ENCODE results near the gene PIGU.

GRCh38 chr20:34675561-34675960, 1.3 kb downstream of the PIGU start:
- TF ChIP-seq RAD21 (IDR thresholded peaks at IDR 0.05; ENCODE audit: low read length): no peak
- TF ChIP-seq POLR2AphosphoS5 (IDR thresholded peaks at IDR 0.05; ENCODE audit: low read depth, low read length): no peak
- no peak for TF ChIP-seq CTCF (IDR thresholded peaks at IDR 0.05)
- TF ChIP-seq SMC3 (IDR thresholded peaks at IDR 0.05; ENCODE audit: low read depth, low read length): no peak
- TF ChIP-seq EP300 (IDR thresholded peaks at IDR 0.05; ENCODE audit: borderline replicate concordance in 1 of 2, low read depth in 1 of 2, low read length in 1 of 2): no peak
- no peak for TF ChIP-seq JUND (IDR thresholded peaks at IDR 0.05)
